GF-D8 (cell line): Measurements from ENCODE around the gene PALM2AKAP2.
"Not testable (repeated sequence)": the region's sequence is repeated elsewhere in the genome, so short reads cannot be mapped to it uniquely, and the experiment has no call there.

Source experiments
- DNase-seq: peaks from one replicate; lab custom pipeline; 2025; lab: John Stamatoyannopoulos, UW

PALM2AKAP2 gene

GRCh38 chr9:109805050-109805449, 25.1 kb downstream of the PALM2AKAP2 start:
- no peak for DNase-seq

DNA sequence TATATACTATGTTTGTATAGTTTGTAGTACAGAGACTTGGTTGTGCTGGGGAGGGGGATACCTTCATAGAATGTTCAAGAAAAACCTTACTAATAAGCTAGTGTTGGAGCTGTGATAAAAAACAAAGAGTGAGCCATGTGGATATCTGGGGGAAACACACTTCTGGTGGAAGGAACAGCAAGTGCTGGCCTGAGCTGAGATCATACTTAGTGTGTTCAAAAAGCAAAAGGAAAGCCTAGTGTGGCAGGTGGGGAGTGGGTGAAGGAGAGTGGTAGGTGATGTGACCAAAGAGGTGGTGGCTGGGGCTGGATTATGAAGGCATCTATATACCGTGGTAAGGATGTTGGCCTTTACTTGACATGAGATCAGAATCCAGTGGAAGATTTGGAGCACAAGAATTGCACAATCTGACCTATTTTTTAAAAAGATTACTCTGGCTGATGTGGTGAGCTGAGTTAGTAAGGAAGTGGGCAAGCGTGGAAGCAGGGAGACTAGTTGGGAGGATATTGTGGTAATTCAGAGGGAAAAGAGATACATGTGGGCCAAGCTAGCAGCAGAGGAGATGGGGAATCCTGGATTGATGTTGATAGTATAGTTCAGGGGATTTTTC, 26.6 kb downstream of the PALM2AKAP2 start:
- DNase-seq: no peak

GRCh38 chr9:109811876-109812275, 31.9 kb downstream of the PALM2AKAP2 start:
- no peak for DNase-seq

GRCh38 chr9:109812331-109812730, 32.3 kb downstream of the PALM2AKAP2 start:
- DNase-seq: no peak

GRCh38 chr9:109812818-109813281, 32.9 kb downstream of the PALM2AKAP2 start:
- DNase-seq: no peak

- no peak for DNase-seq
Observed at GRCh38 chr9:109813303-109813702, 33.3 kb downstream of the PALM2AKAP2 start.

- no peak for DNase-seq
Observed at GRCh38 chr9:109813829-109814228, 33.8 kb downstream of the PALM2AKAP2 start.

- DNase-seq: no peak
Observed at GRCh38 chr9:109815366-109815947, 35.5 kb downstream of the PALM2AKAP2 start.

DNA sequence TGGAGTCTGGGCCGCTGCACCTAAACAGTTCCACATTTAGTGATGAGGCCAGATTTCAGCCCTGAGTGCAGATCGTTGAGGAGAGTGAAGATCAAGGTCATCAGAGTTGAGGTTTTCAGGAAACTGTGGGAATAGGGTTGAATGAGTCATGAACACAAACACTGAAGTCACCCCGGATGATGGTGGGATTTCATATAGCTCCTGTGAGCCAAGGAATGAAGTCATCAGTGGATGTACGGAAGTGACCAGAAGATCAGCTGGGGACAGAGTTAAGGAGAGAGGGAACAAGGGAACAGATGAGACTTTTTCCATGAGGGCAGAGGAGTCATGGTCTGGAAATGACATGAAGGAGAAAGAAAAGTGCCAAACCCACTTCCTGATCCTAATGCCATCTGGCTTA, 36.5 kb downstream of the PALM2AKAP2 start:
- no peak for DNase-seq

DNA sequence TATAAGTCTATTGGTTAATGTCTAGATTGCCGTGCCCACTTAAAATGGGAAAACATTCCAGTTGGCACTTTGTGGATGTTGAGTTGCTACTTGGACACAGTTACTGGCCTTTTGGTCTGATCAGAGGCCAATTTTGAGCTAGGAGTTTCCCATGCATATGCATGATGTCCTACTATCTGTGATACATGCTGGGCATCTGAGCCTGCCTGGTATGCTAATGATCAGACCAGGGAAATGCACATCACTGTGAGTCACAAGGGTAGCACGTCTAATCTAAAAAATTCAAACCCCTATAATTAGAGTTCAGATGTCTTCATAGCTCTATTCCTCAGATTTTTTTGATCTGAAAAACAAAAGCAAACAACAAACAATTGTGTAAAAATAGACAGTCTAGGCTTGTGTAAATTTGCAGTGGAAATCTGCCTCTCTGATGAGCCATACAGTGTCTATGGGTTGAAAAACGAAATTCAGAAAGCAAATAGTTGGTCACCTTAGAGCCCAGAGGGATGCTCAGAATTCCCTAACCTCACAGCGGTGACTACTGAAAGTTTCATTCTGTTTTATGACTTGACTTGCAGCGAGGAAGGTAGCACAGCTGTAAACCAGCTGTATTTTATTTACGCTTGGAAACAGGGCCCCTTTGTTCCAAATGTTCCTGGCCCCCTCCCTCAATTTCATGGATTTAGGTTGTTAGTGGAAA, 37.3 kb downstream of the PALM2AKAP2 start:
- DNase-seq: no peak

GRCh38 chr9:109817846-109818472, 38.0 kb downstream of the PALM2AKAP2 start:
- peak; percentile 12 for DNase-seq

- no peak for DNase-seq
Observed at GRCh38 chr9:109821711-109822110, 41.7 kb downstream of the PALM2AKAP2 start.

- not testable (repeated sequence) for DNase-seq
Observed at GRCh38 chr9:109825383-109825782, 45.4 kb downstream of the PALM2AKAP2 start.

DNA sequence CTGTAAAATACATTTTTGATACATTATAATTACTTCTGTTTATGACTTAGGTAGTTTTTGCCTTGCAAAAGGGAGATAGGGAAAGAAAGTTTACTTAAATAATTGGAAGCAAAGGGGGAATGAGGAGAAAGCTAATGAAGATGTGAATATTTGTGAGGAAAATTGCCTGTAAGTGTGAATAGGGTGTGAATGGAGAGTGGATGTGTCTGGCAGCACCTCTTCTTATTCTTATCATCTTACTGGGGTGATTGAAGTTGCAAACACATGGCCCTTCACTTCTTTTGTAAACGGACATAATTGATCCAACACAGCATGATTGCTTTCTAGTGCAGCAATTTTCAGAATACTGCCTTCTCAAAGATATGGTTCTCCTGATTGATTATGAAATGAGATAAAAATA, 46.6 kb downstream of the PALM2AKAP2 start:
- no peak for DNase-seq

DNA sequence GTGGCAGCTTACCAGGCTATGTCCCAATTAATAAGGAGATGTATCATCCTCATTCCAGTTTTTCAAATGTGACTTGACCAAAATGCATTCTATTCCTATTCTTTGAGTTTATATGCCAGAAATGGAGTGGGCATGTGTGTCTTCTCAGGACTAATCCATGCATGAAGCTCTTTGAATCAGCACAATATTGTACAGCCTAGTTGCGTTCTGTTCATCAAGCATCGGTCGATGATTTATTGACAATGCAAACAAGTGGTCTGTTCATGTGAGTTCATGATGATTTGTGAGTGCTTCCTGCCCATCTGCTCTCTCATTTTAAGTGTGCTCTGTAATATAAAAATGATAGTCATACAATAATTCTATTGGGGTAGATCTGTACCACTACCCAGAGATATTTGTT, 48.3 kb downstream of the PALM2AKAP2 start:
- no peak for DNase-seq
